Measurements from ENCODE around the gene TUBG1.

Gene TUBG1

GRCh38 chr17:42660692-42661345, 51.3 kb downstream of the TUBG1 start:
- FAIRE-seq (no peak), DNase-seq (ENCODE audit: insufficient read length) (no peak)
- TF ChIP-seq POLR2AphosphoS5 (IDR thresholded peaks at IDR 0.05; ENCODE audit: low read depth, low read length), result no peak
- no peak for TF ChIP-seq TAF1 (IDR thresholded peaks at IDR 0.05; ENCODE audit: borderline replicate concordance, low read depth, low read length)
- TF ChIP-seq POLR2A (IDR thresholded peaks at IDR 0.05; ENCODE audit: low read depth, low read length), result no peak

All from GM12892 (cell line).